ENCODE results near the gene DNASE1L2. TPM values are rescaled to one million over a fixed set of nuclear protein-coding genes. Genes with fewer than 3 reads are reported as not detected.

The DNASE1L2 gene
- total and polyA plus RNA-seq, 2 of the 4 experiments (the other 2 are of a cell fraction) = 0.18 to 0.75 TPM

- intact Hi-C loops (cut with micrococcal nuclease) = no loop called here
- in situ Hi-C loops (cut with MboI; ENCODE audit: low sequenced_read_pairs) = loop anchor here (10.0 kb wide), 1 partner anchor 254 kb away; no protein-coding TSS in a partner anchor
- 0% methylated on average over 18 of the region's 35 CpGs; no CpG with 5 or more reads in 1 of the 2 experiments for WGBS, 2 experiments (ENCODE audit: extremely low coverage in 2 of 2, insufficient read length in 1 of 2)
Measured at GRCh38 chr16:2250652-2251295, 14.5 kb downstream of the DNASE1L2 start.

More at GRCh38 chr16:2250652-2251295, 14.5 kb downstream of the DNASE1L2 start:
- Histone ChIP-seq H4K20me1 (ENCODE audit: insufficient read depth, low read length) (peaks cover 16% of the 10 kb centered on the region), H3K14ac (replicated peaks; ENCODE audit: low read depth, low read length) (peak overlapping the region; percentile 60), H4K91ac (ENCODE audit: insufficient read depth, low read depth, low read length) (peak overlapping the region; percentile 13; the same call in 1 of the 2 replicates), H2AK5ac (ENCODE audit: low read depth, low read length) (peak overlapping the region; percentile 29; the same call in 1 of the 2 replicates), H3K4me3 (ENCODE audit: insufficient read depth, low read depth, low read length) (peak overlapping the region; percentile 52), H3K27me3 (ENCODE audit: control insufficient read depth, insufficient read depth, low read length) (no peaks in the 10 kb centered on the region), H3K36me3 (ENCODE audit: control insufficient read depth, insufficient read depth, low read length) (peaks cover 32% of the 10 kb centered on the region), H3K9me3 (ENCODE audit: control insufficient read depth, insufficient read depth, low read length) (no peaks in the 10 kb centered on the region), H2BK15ac (ENCODE audit: low read depth, low read length) (no peak overlapping the region), H3K4me1 (ENCODE audit: control insufficient read depth, insufficient read depth, low read length) (peaks cover 9% of the 10 kb centered on the region), H3K9ac (ENCODE audit: low read depth, low read length) (peak overlapping the region; percentile 62), H3K18ac (ENCODE audit: low read depth, low read length) (no peak overlapping the region), H2BK20ac (ENCODE audit: low read depth, low read length) (no peak overlapping the region), H4K8ac (ENCODE audit: low read depth in 2 of 2, low read length in 2 of 2) (peak overlapping the region in 1 of 2 experiments; percentile 55; a peak in 1 of 4 replicates), H3K4me2 (ENCODE audit: low read depth, low read length) (peak overlapping the region; percentile 70), H3K79me1 (ENCODE audit: low read depth in 1 of 2, low read length in 2 of 2) (peaks cover 18 to 45% of the 10 kb centered on the region in 2 experiments; a peak in 3 of 4 replicates), H3K23ac (ENCODE audit: low read depth, low read length) (peak overlapping the region; percentile 56; the same call in 1 of the 2 replicates), H3K27ac (ENCODE audit: insufficient read depth, low read length) (peak overlapping the region; percentile 38), H3K9me1 (ENCODE audit: insufficient read depth, low read length) (0 out of 2 replicates have a peak, but pooled peaks cover 2% of the 10 kb centered on the region), H2AK9ac (replicated peaks; ENCODE audit: low read depth, low read length, poor library complexity) (peak overlapping the region; percentile 84), H4K5ac (ENCODE audit: low read depth, low read length) (peak overlapping the region; percentile 30), H2BK5ac (ENCODE audit: low read depth, low read length, poor library complexity, severe bottlenecking) (peak overlapping the region; percentile 0), H2BK120ac (ENCODE audit: low read depth, low read length) (no peak overlapping the region), H3K4ac (ENCODE audit: low read depth, low read length) (peak overlapping the region; percentile 76), H2AFZ (replicated peaks; ENCODE audit: low read length, poor library complexity) (peak overlapping the region; percentile 89), H3K56ac (ENCODE audit: extremely low read depth, insufficient read depth, low read length) (peak overlapping the region; percentile 55; the same call in 1 of the 2 replicates)
- ChIA-PET POLR2A (ENCODE audit: unreplicated experiment) (no interaction called here), CTCF (interaction anchor here (0.9 kb wide), 2 partner anchors 9 to 12 kb away, joined by 3 to 4 read pairs; no protein-coding TSS in a partner anchor)
- peak; percentile 4 for ATAC-seq (ENCODE audit: low read depth)
- BruUV-seq (replicated peaks) = no TSS peak
- TF ChIP-seq BHLHE40 (IDR thresholded peaks at IDR 0.05; ENCODE audit: low read depth, low read length) = peak; percentile 12; the same call in 1 of the 2 replicates
- TF ChIP-seq MAZ (IDR thresholded peaks at IDR 0.05; ENCODE audit: borderline replicate concordance, low read depth, low read length) = no peak
- no peak for DNase-seq
- dilution Hi-C loops (cut with HindIII; ENCODE audit: low sequenced_read_pairs, unreplicated experiment) = no loop called here

Measured in IMR-90 (cell line).